Left renal cortex interstitium (tissue), 4 donors: ENCODE data around the gene RASL10B. TPM values are rescaled to one million over a fixed set of nuclear protein-coding genes. Genes with fewer than 3 reads are reported as not detected.
A peak's percentile ranks its signal among the peaks of the same experiment; 100 is the strongest.

Experiments used
- DNase-seq, 4 donors: peaks; one replicate each; pipeline ENCODE4 v3.0.0-alpha.2; 2013; ENCODE audit warnings: low read depth in 4 of 4, low spot score in 2 of 4, missing footprints in 1 of 4
- polyA plus RNA-seq, 4 donors: library from polyadenylated mRNA; unstranded; fragments of 120-200 nt; gene quantifications; one replicate each; pipeline ENCODE4 v1.2.1, GENCODE V29; 2013; ENCODE audit not compliant: insufficient read length in 4 of 4

The RASL10B gene
- polyA plus RNA-seq, 4 donors: 12.0 to 16.8 (median 15.3) TPM

- DNase-seq: no peak
These were observed 14.5 kb upstream of the RASL10B start for GRCh38 chr17:35716897-35717465.

DNA sequence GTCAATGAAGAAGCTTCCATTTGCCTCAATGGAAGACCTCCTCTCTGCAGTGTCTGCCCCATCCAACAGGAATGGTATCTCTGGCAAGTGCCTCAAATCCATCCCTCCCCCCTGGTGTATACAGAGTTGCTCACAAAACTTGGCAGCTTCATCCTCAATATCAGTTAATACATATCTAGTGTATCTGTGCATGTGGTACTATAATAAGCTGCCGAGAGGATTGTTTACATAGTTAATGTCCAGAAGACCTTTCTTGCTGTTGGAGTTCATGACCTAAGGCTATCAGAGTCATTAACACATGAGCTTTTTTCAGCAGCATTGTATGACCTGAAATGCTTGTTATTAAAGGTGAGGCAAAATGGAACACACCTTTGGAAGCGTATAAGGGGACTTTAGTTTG, 14.0 kb upstream of the RASL10B start:
- DNase-seq: no peak

DNA sequence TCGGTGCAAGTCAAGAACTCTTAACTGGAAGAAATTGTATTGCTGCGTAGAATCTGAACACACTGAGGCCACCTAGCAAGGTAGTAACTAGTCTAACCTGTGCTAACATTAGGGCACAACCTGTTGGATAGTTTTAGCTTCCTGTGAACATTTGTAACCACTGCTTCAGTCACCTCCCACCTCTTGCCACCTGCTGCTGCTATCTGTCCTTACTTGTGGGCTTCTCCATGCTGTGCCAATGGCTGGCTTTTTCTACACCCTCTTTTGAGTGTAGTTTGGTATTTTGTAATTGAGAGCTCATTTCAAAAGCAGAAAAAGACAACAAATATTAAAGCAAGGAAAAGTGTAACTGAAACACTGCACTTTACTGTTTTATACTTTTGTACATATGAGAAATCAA, 7.7 kb upstream of the RASL10B start:
- no peak for DNase-seq

GRCh38 chr17:35725058-35725457, 6.4 kb upstream of the RASL10B start:
- DNase-seq: no peak

GRCh38 chr17:35725802-35726126, 5.7 kb upstream of the RASL10B start:
- no peak for DNase-seq

DNA sequence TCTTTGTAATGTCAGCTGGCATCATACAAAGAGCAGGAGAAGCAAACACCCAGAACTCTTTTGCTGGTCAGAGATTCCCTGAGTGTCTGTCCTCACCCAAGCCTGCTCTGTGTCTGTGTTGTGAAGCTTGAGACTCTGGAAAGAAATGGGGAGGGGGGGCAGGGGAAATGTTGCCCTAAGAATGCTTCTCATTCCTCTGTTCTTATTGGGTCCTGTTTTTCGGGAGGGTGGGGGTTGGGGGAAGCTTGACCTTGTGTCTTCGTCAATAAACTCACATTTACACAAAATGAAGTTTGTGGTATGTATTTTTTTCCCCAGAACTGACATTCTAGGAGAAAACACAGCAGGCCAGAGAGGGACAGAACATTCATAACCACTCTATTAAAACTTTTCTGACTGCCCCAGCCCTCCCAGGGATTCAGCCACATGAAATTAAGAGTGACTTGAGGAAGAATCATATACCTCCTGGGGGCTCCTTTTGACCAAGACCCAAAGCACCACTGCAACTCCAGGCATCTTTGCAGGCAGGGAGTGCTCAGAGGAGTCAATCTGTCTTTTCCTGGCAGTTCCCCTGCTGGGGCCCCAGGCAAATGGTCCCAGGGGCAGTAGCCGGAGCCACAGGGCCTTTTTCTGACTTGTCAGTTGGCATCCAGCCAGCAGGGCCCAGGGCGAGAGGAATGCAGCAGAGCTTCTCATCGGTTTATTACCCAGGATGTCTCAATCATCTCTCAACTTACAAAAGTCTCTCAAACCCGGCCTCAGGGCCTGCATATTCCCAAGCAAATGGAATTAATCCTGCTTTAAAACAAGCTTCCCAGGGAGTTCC, 5.1 kb upstream of the RASL10B start:
- DNase-seq: peak in 1 of 4 donors; percentile 49

DNA sequence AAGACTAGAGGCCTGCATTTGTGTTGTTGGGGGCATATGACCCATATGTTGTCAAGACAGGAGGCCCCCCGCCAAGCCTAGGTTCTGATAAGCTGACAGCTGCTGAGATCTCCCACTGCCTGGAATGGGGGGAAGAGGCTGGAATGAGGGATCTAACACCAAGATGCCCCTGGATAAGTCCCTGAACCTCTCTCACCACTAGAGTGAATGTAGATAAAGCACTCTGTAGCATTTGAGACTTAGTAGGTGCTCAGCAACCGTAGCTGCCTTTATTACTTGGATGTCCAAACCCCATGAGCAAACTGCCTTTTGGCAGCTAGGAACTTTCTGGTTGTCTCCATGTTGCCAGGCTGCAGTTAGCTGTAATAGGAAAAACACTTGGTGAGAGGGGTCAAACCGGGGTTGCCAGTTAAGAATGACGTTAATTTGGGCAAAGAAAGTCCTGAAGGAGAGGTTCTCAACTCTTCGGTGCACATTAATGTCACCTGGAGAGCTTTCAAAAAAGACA, 4.4 kb upstream of the RASL10B start:
- no peak for DNase-seq

DNA sequence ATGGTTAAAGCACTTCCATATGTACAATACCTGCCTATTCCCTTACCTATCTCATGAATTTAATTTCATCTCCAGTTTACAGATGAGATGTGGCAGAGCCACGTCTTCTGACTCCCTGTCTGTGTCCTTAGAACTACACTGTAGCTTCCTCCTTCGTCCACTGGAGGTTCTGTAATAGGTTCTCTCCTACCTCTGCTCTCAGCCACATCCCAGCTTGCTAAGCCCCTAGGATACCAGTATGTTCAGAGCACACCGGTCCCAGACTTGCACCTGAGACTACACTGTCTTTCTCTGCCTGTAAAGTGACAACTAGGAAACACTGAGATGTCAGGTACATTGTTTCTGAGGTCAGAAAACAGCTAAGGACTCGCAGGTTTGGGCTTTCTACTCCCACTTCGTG, 3.8 kb upstream of the RASL10B start:
- DNase-seq: no peak

DNA sequence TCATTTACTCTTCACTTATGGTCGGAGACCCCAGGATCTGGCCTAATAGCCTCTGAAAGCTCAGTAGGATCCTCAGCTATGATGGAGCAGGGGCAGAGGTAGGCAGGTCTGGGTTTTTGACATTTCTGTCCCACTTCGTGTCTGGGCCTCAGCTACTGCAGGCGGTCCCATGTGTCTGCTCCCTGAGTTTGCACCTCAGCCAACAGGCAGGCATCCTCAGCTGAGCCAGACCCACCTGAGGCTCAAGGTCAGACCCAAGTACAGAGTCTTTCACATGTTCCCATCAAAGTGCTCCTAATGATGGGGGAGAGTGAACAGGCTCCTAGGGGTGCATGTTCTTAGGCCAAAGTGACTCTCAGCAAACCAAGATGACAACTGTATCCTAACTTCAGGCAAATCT, 2.9 kb upstream of the RASL10B start:
- no peak for DNase-seq

- no peak for DNase-seq
These were observed 2.0 kb upstream of the RASL10B start for GRCh38 chr17:35729405-35729833.

- DNase-seq: no peak
These were observed 936 bp upstream of the RASL10B start for GRCh38 chr17:35730400-35731005.

GRCh38 chr17:35731917-35732805, 722 bp downstream of the RASL10B start:
- DNase-seq: no peak

DNA sequence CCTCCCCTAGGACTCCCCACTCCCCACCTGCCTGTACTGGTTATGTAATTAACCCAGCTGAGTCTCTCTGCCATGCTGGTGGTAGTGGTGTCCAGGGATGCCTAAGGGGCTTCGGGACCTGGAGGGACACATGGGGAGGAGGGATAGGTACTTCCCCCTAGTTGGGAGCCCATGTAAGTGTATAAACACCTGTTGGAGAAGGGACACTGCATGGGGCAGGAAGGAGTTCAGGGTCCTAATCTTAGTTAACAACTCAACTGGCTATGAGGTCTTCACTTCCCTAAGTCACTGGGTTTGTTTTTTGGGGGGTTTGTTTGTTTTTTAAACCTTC, 1.3 kb downstream of the RASL10B start:
- DNase-seq: no peak

- no peak for DNase-seq
These were observed 1.9 kb downstream of the RASL10B start for GRCh38 chr17:35733366-35733765.

GRCh38 chr17:35734396-35734795, 3.0 kb downstream of the RASL10B start:
- DNase-seq: no peak

GRCh38 chr17:35735036-35735805, 3.8 kb downstream of the RASL10B start:
- no peak for DNase-seq

GRCh38 chr17:35736236-35736635, 4.8 kb downstream of the RASL10B start:
- no peak for DNase-seq

- no peak for DNase-seq
These were observed 7.2 kb downstream of the RASL10B start for GRCh38 chr17:35738519-35739133.

DNA sequence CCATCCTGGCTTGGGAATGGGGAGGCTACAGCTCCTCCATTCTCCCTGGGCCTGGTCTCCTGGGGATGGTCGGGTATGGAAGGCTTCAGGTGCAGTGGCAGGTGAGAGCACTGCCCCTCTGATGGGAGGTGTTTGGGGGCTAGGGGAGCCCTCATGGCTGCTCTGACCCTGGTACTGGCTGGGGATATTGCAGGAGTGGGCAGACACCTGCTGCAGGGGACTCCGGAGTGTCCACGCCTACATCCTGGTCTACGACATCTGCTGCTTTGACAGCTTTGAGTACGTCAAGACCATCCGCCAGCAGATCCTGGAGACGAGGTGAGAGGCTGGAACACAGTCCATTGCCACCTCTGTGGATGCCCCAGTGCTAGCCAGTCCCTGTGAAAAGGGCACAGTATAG, 8.8 kb downstream of the RASL10B start:
- no peak for DNase-seq
